MCF 10A (cell line): ENCODE results near the gene CLEC2D. TPM values are rescaled to one million over a fixed set of nuclear protein-coding genes. Genes with fewer than 3 reads are reported as not detected.

Experiments
- BruUV-seq: library from RNA; stranded (reverse); fragments of 400-500 nt; replicated peaks from 2 replicates; lab custom pipeline; 2021; lab: Mats Ljungman, UMichigan
- CTCF ChIA-PET: fragments of 300-600 bp; sonication (Branson Sonifier 250); formaldehyde crosslinking; extraction: SDS; loops from one replicate; lab custom pipeline; 2021; ENCODE audit warnings: antibody characterized with exemption, inconsistent platforms; lab: Yijun Ruan, JAX
- POLR2A ChIA-PET: fragments of 300-600, 350-650 bp; sonication (Branson Sonifier 250); formaldehyde crosslinking; extraction: SDS; loops from one replicate; lab custom pipeline; 2020; ENCODE audit warnings: antibody characterized with exemption, inconsistent platforms; lab: Yijun Ruan, JAX
- DNase-seq: peaks from one replicate; pipeline ENCODE4 v3.0.0-alpha.2; 2018; ENCODE audit not compliant: unreplicated experiment
- H3K27ac Mint-ChIP-seq: one replicate; pipeline ENCODE4 v1.8.0; 2022; ENCODE audit warnings: mild to moderate bottlenecking, low read depth, mixed read lengths; ENCODE audit not compliant: unreplicated experiment
- H3K27me3 Mint-ChIP-seq: one replicate; pipeline ENCODE4 v1.8.0; 2022; ENCODE audit warnings: mixed read lengths; ENCODE audit not compliant: insufficient read depth, unreplicated experiment
- H3K36me3 Mint-ChIP-seq: one replicate; pipeline ENCODE4 v1.8.0; 2022; ENCODE audit warnings: mild to moderate bottlenecking, moderate library complexity, mixed read lengths; ENCODE audit not compliant: insufficient read depth, unreplicated experiment
- H3K4me1 Mint-ChIP-seq: one replicate; pipeline ENCODE4 v1.8.0; 2022; ENCODE audit warnings: mixed read lengths; ENCODE audit not compliant: insufficient read depth, unreplicated experiment
- H3K4me3 Mint-ChIP-seq: one replicate; pipeline ENCODE4 v1.8.0; 2022; ENCODE audit warnings: mild to moderate bottlenecking, moderate library complexity, mixed read lengths; ENCODE audit not compliant: unreplicated experiment
- H3K9me3 Mint-ChIP-seq: one replicate; pipeline ENCODE4 v1.8.0; 2022; ENCODE audit warnings: mixed read lengths; ENCODE audit not compliant: unreplicated experiment
- intact Hi-C: fragments of 100-400 bp; cut with micrococcal nuclease; formaldehyde crosslinking; loops from 2 replicates; pipeline ENCODE4 v1.14.1; 2022
- total RNA-seq: library from RNA; stranded (reverse); gene quantifications from 2 replicates; pipeline ENCODE4 v1.2.3, GENCODE V29; 2022
- TF ChIP-seq, protein P1 (sequence below): fragments of 200-600 bp; IDR thresholded peaks from one replicate; pipeline ENCODE4 v1.8.0; 2022; ENCODE audit warnings: antibody characterized with exemption, mild to moderate bottlenecking; ENCODE audit not compliant: unreplicated experiment

CLEC2D gene
- total RNA-seq, 1 experiment from 2014 or later: 5.1 TPM

DNA sequence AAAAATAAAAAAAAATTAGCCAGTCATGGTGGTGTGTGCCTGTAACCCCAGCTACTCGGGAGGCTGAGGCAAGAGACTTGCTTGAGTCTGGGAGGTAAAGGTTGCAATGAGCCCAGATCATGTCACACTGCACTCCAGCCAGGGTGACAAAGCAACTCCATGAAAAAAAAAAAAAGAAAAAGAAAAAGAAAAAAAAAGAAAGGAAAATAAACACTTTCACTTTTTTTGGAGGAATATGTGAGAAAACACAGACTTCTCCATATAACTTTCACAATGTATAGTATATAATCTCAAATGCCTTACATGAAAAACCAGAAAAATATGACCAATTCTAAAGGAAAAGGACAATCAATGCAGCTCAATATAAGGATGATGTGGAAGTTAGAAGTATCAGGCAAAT lies 54.5 kb downstream of the CLEC2D start:
- BruUV-seq: no TSS peak
- Mint-ChIP-seq H3K36me3 (no peaks in the 10 kb centered on the region), H3K27ac (no peak overlapping the region), H3K4me1 (peaks cover 20% of the 10 kb centered on the region), H3K27me3 (no peaks in the 10 kb centered on the region), H3K9me3 (no peaks in the 10 kb centered on the region), H3K4me3 (no peak overlapping the region)
- intact Hi-C loops: no loop called here
- CTCF ChIA-PET: interaction anchor here (0.6 to 2.8 kb wide), 5 partner anchors 15 to 394 kb away, joined by 3 to 17 read pairs (median 3); no protein-coding TSS in a partner anchor
- no peak for DNase-seq
- TF ChIP-seq, protein P1, sequence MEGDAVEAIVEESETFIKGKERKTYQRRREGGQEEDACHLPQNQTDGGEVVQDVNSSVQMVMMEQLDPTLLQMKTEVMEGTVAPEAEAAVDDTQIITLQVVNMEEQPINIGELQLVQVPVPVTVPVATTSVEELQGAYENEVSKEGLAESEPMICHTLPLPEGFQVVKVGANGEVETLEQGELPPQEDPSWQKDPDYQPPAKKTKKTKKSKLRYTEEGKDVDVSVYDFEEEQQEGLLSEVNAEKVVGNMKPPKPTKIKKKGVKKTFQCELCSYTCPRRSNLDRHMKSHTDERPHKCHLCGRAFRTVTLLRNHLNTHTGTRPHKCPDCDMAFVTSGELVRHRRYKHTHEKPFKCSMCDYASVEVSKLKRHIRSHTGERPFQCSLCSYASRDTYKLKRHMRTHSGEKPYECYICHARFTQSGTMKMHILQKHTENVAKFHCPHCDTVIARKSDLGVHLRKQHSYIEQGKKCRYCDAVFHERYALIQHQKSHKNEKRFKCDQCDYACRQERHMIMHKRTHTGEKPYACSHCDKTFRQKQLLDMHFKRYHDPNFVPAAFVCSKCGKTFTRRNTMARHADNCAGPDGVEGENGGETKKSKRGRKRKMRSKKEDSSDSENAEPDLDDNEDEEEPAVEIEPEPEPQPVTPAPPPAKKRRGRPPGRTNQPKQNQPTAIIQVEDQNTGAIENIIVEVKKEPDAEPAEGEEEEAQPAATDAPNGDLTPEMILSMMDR: no peak
- POLR2A ChIA-PET: interaction anchor here (1.0 kb wide), 1 partner anchor 73 kb away, joined by 3 read pairs; no protein-coding TSS in a partner anchor

DNA sequence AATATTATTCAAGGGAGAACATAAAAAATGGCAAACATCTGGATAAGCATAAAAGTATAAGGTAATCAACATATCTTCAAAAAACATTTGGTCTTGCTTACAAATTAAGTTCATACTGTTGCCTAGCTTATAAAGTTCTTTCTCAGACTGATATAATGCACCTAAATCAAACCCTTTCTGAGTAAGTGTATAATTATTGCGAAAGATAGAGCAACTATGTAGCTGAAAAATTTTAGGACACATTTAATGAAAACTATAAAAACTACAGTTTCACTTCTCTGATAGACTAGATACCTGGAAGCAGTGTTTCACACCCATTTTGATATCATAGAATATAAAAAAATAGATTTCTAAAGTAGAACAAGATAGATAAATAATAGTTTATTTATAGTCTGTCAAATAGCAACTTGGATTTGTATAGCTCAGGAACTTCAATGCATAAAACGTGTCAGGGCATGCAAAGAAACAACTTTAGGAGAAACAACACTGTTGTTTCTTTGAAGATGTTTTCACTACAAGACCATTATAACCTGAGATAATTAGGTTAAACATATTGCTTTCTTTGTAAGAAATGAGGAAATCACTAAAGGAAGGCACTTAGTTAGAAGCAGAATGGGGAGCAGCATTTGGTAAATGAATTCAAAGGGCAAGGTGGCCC lies 55.8 kb downstream of the CLEC2D start:
- CTCF ChIA-PET: interaction anchor here (0.6 to 2.1 kb wide), 8 partner anchors 17 to 395 kb away, joined by 3 to 8 read pairs (median 4); no protein-coding TSS in a partner anchor
- POLR2A ChIA-PET: interaction anchor here (0.6 to 1.1 kb wide), 7 partner anchors 14 to 435 kb away, joined by 3 to 6 read pairs (median 4); no protein-coding TSS in a partner anchor
- Mint-ChIP-seq H3K36me3 (no peaks in the 10 kb centered on the region), H3K27ac (peak overlapping the region; percentile 49), H3K9me3 (no peaks in the 10 kb centered on the region), H3K27me3 (no peaks in the 10 kb centered on the region), H3K4me3 (no peak overlapping the region), H3K4me1 (peaks cover 20% of the 10 kb centered on the region)
- intact Hi-C loops: no loop called here
- TF ChIP-seq, protein P1: no peak
- no TSS peak for BruUV-seq
- DNase-seq: peak; percentile 29

DNA sequence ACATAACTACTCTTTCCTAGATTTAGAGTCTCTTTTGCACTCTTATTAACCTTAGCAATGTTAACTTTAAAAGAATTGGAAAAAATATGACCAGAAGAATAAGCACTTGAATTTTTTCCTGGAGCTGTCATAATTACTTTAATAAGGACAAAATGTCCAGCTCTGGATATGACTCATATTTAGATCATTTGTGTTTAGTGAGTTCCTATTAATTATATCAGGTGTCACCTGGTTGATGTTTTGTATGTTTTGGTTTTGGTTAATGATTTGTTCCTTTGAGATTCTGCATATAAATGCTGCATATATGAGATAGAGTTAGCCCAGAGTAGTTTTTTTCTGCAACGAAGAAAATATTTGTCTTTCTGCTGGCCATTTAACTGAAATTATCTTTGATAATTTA lies 58.3 kb downstream of the CLEC2D start:
- Mint-ChIP-seq H3K4me3 (no peak overlapping the region), H3K27me3 (no peaks in the 10 kb centered on the region), H3K4me1 (peaks cover 11% of the 10 kb centered on the region), H3K9me3 (no peaks in the 10 kb centered on the region), H3K36me3 (no peaks in the 10 kb centered on the region), H3K27ac (no peak overlapping the region)
- DNase-seq: no peak
- intact Hi-C loops: no loop called here
- ChIA-PET CTCF (interaction anchor here (0.6 to 1.0 kb wide), 2 partner anchors 15 to 197 kb away, joined by 3 to 5 read pairs; no protein-coding TSS in a partner anchor), POLR2A (no interaction called here)
- TF ChIP-seq, protein P1: no peak
- no TSS peak for BruUV-seq

DNA sequence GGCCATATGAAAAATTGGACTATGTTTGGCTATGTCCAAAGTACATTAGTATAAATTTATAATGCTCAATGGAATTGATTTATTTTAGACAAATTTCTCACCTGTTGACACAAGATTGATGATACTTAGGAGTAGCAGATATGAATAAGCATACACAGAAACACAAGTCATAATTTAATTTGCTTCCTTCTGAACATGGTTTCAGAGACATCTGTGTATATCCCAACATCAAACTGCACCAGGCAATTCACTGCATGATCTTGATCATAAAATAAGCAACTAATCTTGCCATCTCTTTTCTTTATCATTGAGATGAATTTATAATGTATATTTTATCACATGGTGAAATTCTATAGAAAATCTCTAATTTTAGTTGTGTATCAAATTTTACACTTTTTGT lies 59.6 kb downstream of the CLEC2D start:
- intact Hi-C loops: no loop called here
- no peaks in the 10 kb centered on the region for H3K27me3 Mint-ChIP-seq
- H3K9me3 Mint-ChIP-seq: no peaks in the 10 kb centered on the region
- BruUV-seq: no TSS peak
- ChIA-PET POLR2A (interaction anchor here (1.0 kb wide), 1 partner anchor 89 kb away, joined by 3 read pairs; no protein-coding TSS in a partner anchor), CTCF (interaction anchor here (0.6 to 2.8 kb wide), 3 partner anchors 14 to 50 kb away, joined by 5 to 17 read pairs (median 14); no protein-coding TSS in a partner anchor)
- no peaks in the 10 kb centered on the region for H3K36me3 Mint-ChIP-seq
- H3K4me1 Mint-ChIP-seq: peaks cover 11% of the 10 kb centered on the region
- no peak for DNase-seq
- no peak overlapping the region for H3K27ac Mint-ChIP-seq
- TF ChIP-seq, protein P1: no peak
- H3K4me3 Mint-ChIP-seq: no peak overlapping the region
